ENCODE measurements around the gene DOCK2. TPM values are rescaled to one million over a fixed set of nuclear protein-coding genes. Genes with fewer than 3 reads are reported as not detected.

The DOCK2 gene
- total RNA-seq, 1 experiment from 2014 or later: not detected

DNA sequence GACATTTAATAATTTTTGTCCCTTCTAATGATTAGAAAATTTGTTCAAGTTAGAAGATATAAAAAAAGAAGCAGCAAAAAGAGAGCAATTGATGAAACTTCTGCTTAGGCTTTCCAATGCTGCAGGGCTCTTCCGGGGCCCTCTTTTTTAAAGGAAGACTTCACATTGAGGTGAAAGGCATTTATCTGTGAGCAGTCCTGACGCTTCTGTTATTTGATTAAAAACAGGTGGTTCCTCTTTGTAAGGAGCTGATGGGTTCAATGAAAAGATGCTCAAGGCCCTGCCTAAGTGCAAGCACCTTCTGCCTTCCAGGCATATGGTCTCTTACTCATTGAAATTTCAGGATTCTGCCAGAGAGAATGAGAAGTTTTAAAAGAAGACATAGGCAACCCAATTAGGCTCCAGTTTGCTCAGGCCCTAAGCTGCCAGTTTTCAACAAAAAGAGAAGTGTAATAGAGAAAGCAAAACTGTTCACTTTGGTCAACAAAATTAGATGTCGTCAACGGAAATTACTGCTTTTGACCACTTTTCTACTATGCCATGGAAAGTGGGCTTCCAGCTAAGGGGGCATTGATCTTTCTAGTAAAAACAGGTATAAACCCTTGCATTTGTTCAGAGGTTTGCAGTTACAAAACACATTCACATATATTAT lies 243.1 kb downstream of the DOCK2 start:
- DNase-seq (ENCODE audit: low read depth, low spot score): no peak
- in situ Hi-C loops (cut with HindIII; ENCODE audit: low pct_unique_long_range_greater_than_20kb, low sequenced_read_pairs): no loop called here

DNA sequence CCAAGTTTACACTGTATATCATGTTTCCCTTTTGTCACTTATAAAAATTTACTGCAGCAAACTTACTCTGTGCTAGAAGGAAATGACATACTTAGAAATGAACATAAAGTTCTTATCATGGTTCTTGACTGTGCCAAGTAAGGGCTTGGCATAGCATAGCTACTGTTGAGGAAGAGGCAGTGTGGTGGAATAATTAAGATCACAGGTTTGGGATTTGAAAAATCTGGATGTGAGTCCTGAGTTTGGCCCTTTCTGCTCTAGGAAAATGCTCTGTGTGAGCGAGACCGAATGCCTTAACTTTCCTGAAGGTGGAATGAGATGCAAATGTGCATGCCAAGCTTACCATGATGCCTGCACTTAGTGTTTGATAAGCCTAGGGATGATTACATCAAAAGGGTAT lies 243.7 kb downstream of the DOCK2 start:
- in situ Hi-C loops (cut with HindIII; ENCODE audit: low pct_unique_long_range_greater_than_20kb, low sequenced_read_pairs): no loop called here
- no peak for DNase-seq (ENCODE audit: low read depth, low spot score)

- DNase-seq (ENCODE audit: low read depth, low spot score): no peak
- in situ Hi-C loops (cut with HindIII; ENCODE audit: low pct_unique_long_range_greater_than_20kb, low sequenced_read_pairs): no loop called here
These were observed 244.7 kb downstream of the DOCK2 start for GRCh38 chr5:169881702-169882303.

DNA sequence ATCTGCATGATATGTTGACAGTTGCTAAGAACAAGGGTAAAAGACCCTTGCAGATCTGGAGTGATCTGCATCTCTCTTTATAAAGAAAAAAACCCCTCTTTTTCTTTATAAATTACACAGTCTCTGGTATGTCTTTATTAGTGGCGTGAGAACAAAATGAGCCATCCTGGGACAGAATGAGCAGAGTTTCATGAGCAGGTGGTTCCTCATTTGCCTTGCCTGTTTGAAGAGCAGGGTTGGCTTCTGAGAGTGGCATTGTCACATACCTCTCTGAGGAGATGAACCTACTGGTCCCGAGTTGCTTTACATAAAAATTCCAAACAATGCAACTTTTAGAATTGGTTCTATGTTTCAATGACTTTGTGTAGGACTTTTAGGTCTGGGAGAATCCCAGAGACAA lies 249.0 kb downstream of the DOCK2 start:
- no peak for DNase-seq (ENCODE audit: low read depth, low spot score)
- in situ Hi-C loops (cut with HindIII; ENCODE audit: low pct_unique_long_range_greater_than_20kb, low sequenced_read_pairs): no loop called here

- in situ Hi-C loops (cut with HindIII; ENCODE audit: low pct_unique_long_range_greater_than_20kb, low sequenced_read_pairs): no loop called here
- DNase-seq (ENCODE audit: low read depth, low spot score): no peak
These were observed 249.6 kb downstream of the DOCK2 start for GRCh38 chr5:169886677-169887076.

- in situ Hi-C loops (cut with HindIII; ENCODE audit: low pct_unique_long_range_greater_than_20kb, low sequenced_read_pairs): no loop called here
- DNase-seq (ENCODE audit: low read depth, low spot score): no peak
These were observed 252.5 kb downstream of the DOCK2 start for GRCh38 chr5:169889572-169889971.

GRCh38 chr5:169893010-169893409 lies 255.9 kb downstream of the DOCK2 start:
- in situ Hi-C loops (cut with HindIII; ENCODE audit: low pct_unique_long_range_greater_than_20kb, low sequenced_read_pairs): no loop called here
- no peak for DNase-seq (ENCODE audit: low read depth, low spot score)

DNA sequence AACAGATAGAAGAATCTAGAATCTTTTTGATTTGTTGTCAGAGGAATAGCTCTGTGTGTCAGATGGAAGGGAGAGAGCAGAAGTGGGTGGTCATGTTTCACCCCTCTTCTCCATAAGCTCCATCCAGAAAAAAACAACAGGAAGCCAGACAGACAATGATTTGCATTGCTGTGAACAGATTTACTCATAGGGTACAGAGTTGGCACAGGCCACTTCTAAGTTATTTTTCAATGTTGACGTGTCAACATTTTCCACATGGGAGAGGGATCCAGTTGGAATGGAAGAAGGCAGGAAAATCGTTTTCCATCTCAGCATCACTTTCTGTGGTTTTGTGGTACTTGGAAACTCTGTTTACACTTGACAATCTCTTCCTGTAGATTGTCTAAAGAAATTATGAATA lies 256.5 kb downstream of the DOCK2 start:
- in situ Hi-C loops (cut with HindIII; ENCODE audit: low pct_unique_long_range_greater_than_20kb, low sequenced_read_pairs): no loop called here
- DNase-seq (ENCODE audit: low read depth, low spot score): no peak

- in situ Hi-C loops (cut with HindIII; ENCODE audit: low pct_unique_long_range_greater_than_20kb, low sequenced_read_pairs): no loop called here
- DNase-seq (ENCODE audit: low read depth, low spot score): no peak
These were observed 258.9 kb downstream of the DOCK2 start for GRCh38 chr5:169895926-169896325.

DNA sequence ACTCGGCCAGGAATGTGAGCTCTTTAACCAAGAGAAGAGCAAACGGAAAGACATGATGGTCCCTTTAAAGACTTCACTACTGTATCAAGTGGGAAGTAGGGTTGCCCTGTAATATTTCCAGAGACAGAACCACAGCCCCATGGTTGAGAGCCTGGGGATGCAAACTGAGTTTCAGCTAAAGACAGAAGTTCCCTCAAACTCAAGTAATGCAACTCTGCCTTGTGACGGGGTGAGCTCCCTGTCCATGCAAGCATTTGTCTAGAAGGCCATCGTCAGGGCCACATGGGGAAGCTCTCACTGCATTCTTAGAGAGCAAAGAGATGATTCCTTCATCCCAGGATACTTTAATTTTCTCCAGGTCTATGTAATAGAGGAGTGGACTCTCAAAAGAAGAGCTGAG lies 260.4 kb downstream of the DOCK2 start:
- DNase-seq (ENCODE audit: low read depth, low spot score): no peak
- in situ Hi-C loops (cut with HindIII; ENCODE audit: low pct_unique_long_range_greater_than_20kb, low sequenced_read_pairs): no loop called here

DNA sequence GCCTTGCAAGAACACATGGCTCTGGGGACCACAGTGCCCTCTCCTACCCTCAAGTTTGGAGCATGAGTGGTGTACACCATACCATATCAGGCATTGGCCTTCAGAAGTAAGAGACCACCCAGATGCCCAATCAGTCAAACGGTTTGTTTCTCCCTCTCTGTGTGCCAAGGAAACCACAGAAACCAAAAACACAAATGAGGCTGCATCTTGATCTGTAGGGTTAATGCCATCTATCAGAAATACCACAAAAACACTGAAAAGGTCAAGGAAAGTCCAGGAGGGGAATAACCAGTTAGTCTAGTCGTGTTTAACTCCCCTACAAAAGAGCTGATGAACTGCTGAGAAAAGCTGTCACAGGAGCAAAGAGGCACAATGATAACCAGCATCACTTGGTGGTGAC lies 264.8 kb downstream of the DOCK2 start:
- DNase-seq (ENCODE audit: low read depth, low spot score): no peak
- in situ Hi-C loops (cut with HindIII; ENCODE audit: low pct_unique_long_range_greater_than_20kb, low sequenced_read_pairs): no loop called here

GRCh38 chr5:169904059-169904458 lies 267.0 kb downstream of the DOCK2 start:
- DNase-seq (ENCODE audit: low read depth, low spot score): no peak
- in situ Hi-C loops (cut with HindIII; ENCODE audit: low pct_unique_long_range_greater_than_20kb, low sequenced_read_pairs): no loop called here

DNA sequence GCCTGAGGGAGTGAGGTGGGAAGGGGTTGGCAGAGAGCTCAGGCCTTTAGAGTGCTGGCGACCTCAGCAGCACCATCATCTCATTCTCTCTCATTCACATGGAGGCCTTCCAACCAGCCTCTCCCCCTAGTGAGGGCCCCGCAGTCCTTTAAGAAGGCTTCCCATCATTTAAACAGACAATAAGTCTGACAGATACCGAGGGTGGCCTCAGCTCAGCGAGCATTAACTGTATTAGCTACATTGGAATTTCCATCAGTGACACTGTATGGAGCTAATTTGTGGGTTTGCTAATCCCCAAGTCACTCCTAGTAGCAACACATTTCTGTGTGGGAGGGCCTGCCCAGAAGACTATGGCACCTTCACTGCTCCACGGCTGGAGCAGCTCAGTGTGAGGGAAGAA lies 267.4 kb downstream of the DOCK2 start:
- in situ Hi-C loops (cut with HindIII; ENCODE audit: low pct_unique_long_range_greater_than_20kb, low sequenced_read_pairs): no loop called here
- no peak for DNase-seq (ENCODE audit: low read depth, low spot score)

DNA sequence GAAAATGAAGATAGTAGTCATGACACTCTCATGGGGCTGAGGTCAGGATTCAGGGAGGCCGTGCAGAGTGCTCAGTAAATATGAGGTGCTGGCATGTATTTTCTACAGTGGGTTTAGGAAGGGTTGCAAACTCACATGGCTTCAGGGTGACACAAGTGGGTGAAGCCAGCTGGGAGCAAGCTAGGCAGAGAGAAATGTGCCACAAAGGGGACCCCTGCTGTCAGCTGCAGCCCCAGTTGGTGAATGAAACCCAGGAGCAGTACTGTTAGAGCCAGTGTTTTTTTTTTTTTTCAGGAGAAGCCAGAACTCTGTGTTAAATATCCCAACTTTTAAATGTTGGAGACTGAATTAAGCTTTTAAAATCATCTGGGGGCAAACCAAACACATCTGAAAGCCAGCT lies 267.9 kb downstream of the DOCK2 start:
- in situ Hi-C loops (cut with HindIII; ENCODE audit: low pct_unique_long_range_greater_than_20kb, low sequenced_read_pairs): no loop called here
- no peak for DNase-seq (ENCODE audit: low read depth, low spot score)

DNA sequence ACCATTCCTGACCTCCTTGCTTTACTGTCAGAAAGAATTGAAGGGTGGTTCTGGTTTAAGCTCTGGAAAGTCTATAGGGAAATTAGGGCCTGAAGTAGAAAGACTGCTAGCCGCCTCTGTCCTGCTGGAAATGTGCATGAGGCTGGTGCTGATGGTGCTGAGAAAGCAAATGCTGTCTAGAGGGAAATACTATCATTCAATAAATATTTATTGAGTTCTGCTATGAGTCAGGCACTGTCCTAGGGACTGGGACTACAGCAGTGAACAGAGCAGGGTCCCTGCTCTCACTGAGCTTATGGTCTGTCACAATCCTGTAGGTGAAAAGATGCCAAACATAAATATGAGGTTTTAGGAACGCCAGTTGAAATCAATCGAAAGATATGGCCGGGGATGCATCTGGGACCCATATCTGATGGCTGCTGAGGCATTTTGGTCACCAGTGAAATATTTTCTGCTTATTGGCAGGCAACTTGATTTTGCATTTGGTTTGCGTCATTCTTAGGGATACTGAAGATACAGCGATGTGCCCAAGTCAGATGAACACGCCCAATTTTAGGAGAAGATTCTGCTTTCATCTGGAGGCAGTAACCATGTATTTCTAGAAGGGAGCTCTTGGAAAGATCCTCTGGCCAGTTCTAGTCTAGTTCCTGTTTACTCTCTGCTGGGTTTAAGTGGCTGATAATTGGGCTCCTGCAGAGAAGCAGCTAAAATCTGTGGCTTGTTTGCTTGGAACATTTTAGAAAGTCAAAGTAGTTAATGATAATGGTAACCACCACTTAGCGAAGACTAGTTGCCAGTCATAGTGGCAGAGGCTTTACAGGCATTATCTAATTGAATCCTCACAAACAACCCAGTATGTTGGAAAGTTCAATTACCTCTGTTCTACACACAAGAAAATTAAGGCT lies 269.9 kb downstream of the DOCK2 start:
- in situ Hi-C loops (cut with HindIII; ENCODE audit: low pct_unique_long_range_greater_than_20kb, low sequenced_read_pairs): no loop called here
- no peak for DNase-seq (ENCODE audit: low read depth, low spot score)

GRCh38 chr5:169908864-169909263 lies 271.8 kb downstream of the DOCK2 start:
- in situ Hi-C loops (cut with HindIII; ENCODE audit: low pct_unique_long_range_greater_than_20kb, low sequenced_read_pairs): no loop called here
- DNase-seq (ENCODE audit: low read depth, low spot score): no peak

DNA sequence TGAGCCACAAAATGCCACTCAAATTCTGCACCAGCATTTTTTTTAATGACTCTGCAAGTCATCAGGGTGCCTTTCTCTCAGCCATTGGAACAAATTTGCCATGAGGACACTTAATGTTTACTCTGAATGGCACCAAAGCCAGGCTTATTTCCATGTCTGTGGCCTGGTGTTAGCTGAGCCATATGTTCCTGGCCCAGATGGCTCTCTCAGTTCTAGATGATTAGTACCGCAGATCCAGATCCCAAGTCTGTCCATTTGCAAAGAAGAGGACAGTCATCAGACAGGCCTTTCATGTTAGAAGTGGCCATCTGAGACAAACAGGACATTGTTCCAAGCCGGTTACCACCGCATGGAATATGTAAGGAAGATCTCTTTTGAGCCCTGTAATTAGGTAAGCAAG lies 272.9 kb downstream of the DOCK2 start:
- DNase-seq (ENCODE audit: low read depth, low spot score): no peak
- in situ Hi-C loops (cut with HindIII; ENCODE audit: low pct_unique_long_range_greater_than_20kb, low sequenced_read_pairs): no loop called here

DNA sequence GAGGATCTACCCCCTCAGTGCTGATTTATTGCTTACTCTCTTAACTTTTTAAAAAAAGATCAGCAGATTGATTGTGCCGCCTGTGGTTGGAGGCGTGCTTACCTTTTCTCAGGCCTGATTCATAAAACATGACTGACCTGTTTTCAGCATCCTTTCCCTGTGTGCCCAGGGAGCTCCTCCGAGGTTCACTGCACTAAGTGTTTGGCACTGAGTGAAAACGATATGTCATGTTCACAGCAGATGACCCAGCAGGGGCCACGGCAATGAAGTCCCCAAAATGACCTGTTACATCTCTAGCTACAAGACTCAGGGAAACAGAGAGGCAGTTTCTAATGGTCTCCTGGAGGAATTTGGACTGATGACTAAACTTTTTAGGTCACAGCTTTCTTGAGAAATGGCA lies 273.3 kb downstream of the DOCK2 start:
- in situ Hi-C loops (cut with HindIII; ENCODE audit: low pct_unique_long_range_greater_than_20kb, low sequenced_read_pairs): no loop called here

More for the DNA sequence above, 273.3 kb downstream of the DOCK2 start:
- DNase-seq (ENCODE audit: low read depth, low spot score): no peak
